NCI-H1092 (cell line): ENCODE data around the gene HAUS5.

Source experiments
- DNase-seq: peaks from one replicate; lab custom pipeline; 2025; lab: John Stamatoyannopoulos, UW

The HAUS5 gene

GRCh38 chr19:35673121-35673804 lies 60.7 kb downstream of the HAUS5 start:
- no peak for DNase-seq
